ENCODE results near the gene PIK3C2B. TPM values are rescaled to one million over a fixed set of nuclear protein-coding genes. Genes with fewer than 3 reads are reported as not detected.

The PIK3C2B gene
- total RNA-seq, 1 donor from 2014 or later = 129 TPM

- H3K27ac ChIP-seq = peak overlapping the region; percentile 85 to 87
- TF ChIP-seq CTCF (IDR thresholded peaks at IDR 0.05) = no peak
- DNase-seq (ENCODE audit: low spot score in 2 of 2) = peak; percentile 18 to 84
- intact Hi-C loops (cut with DNase I) = loop anchor here (2.0 to 5.0 kb wide), 3 partner anchors 96 to 709 kb away; partner anchors contain the start of genes ETNK2, PPP1R15B, ZBED6 and ZC3H11A
- H3K4me1 ChIP-seq = peaks cover 0 to 4% of the 10 kb centered on the region in 2 donors
- no peaks in the 10 kb centered on the region for H3K9me3 ChIP-seq
- H3K27me3 ChIP-seq = no peaks in the 10 kb centered on the region
- no peaks in the 10 kb centered on the region for H3K36me3 ChIP-seq
- H3K4me3 ChIP-seq = peak overlapping the region; percentile 43 to 59
Measured at GRCh38 chr1:204506201-204506968, 11.8 kb upstream of the PIK3C2B start.

GRCh38 chr1:204505674-204506200 lies 11.1 kb upstream of the PIK3C2B start:
- no peak for TF ChIP-seq CTCF (IDR thresholded peaks at IDR 0.05)
- Histone ChIP-seq H3K36me3 (no peaks in the 10 kb centered on the region), H3K4me1 (peaks cover 0 to 4% of the 10 kb centered on the region in 2 donors), H3K4me3 (peak overlapping the region; percentile 43 to 59), H3K27ac (peak overlapping the region; percentile 85 to 87), H3K9me3 (no peaks in the 10 kb centered on the region), H3K27me3 (no peaks in the 10 kb centered on the region)
- intact Hi-C loops (cut with DNase I) = loop anchor here (2.0 to 5.0 kb wide), 3 partner anchors 95 to 708 kb away; partner anchors contain the start of genes ETNK2, PPP1R15B, ZBED6 and ZC3H11A
- DNase-seq (ENCODE audit: low spot score in 2 of 2) = no peak

- no peak overlapping the region for H3K4me3 ChIP-seq
- H3K4me1 ChIP-seq = peaks cover 0 to 4% of the 10 kb centered on the region in 2 donors
- H3K27me3 ChIP-seq = no peaks in the 10 kb centered on the region
- no peaks in the 10 kb centered on the region for H3K36me3 ChIP-seq
- TF ChIP-seq CTCF (IDR thresholded peaks at IDR 0.05) = no peak
- H3K27ac ChIP-seq = no peak overlapping the region
- H3K9me3 ChIP-seq = no peaks in the 10 kb centered on the region
- DNase-seq (ENCODE audit: low spot score in 2 of 2) = no peak
- intact Hi-C loops (cut with DNase I) = loop anchor here (1.0 kb wide), 2 partner anchors 58 to 73 kb away; no protein-coding TSS in a partner anchor
Measured at GRCh38 chr1:204503913-204504519, 9.4 kb upstream of the PIK3C2B start.

- peak; percentile 77 to 80 (median 79) for TF ChIP-seq CTCF (IDR thresholded peaks at IDR 0.05)
- DNase-seq (ENCODE audit: low spot score in 2 of 2) = no peak
- no peaks in the 10 kb centered on the region for H3K27me3 ChIP-seq
- no peak overlapping the region for H3K4me3 ChIP-seq
- no peaks in the 10 kb centered on the region for H3K36me3 ChIP-seq
- H3K27ac ChIP-seq = no peak overlapping the region
- peaks cover 0 to 4% of the 10 kb centered on the region in 2 donors for H3K4me1 ChIP-seq
- no peaks in the 10 kb centered on the region for H3K9me3 ChIP-seq
- intact Hi-C loops (cut with DNase I) = loop anchor here (1.0 kb wide), 2 partner anchors 57 to 72 kb away; no protein-coding TSS in a partner anchor
Measured at GRCh38 chr1:204503122-204503912, 8.7 kb upstream of the PIK3C2B start.

GRCh38 chr1:204502241-204502640 lies 7.6 kb upstream of the PIK3C2B start:
- H3K4me1 ChIP-seq = peaks cover 0 to 4% of the 10 kb centered on the region in 2 donors
- no peak for TF ChIP-seq CTCF (IDR thresholded peaks at IDR 0.05)
- intact Hi-C loops (cut with DNase I) = no loop called here
- H3K27me3 ChIP-seq = no peaks in the 10 kb centered on the region
- H3K27ac ChIP-seq = no peak overlapping the region
- H3K36me3 ChIP-seq = no peaks in the 10 kb centered on the region
- H3K9me3 ChIP-seq = no peaks in the 10 kb centered on the region
- H3K4me3 ChIP-seq = no peak overlapping the region
- DNase-seq (ENCODE audit: low spot score in 2 of 2) = no peak
